Neuronal stem cell (in vitro differentiated cells): ENCODE measurements around the gene IMP4.

ENCODE experiments used
- DNase-seq: peaks from one replicate; pipeline ENCODE4 v3.0.0-alpha.2; 2013; ENCODE audit warnings: low spot score
- H2AFZ ChIP-seq: one replicate; pipeline ENCODE4 v1.6.1; 2013; ENCODE audit warnings: mild to moderate bottlenecking, low read length, inconsistent platforms
- H2AK5ac ChIP-seq: 2 replicates; pipeline ENCODE4 v1.6.1; 2013; ENCODE audit warnings: low read depth, mild to moderate bottlenecking, inconsistent platforms, low read length, moderate library complexity, mixed read lengths
- H2BK120ac ChIP-seq: 2 replicates; pipeline ENCODE4 v1.6.1; 2013; ENCODE audit warnings: low read depth, mild to moderate bottlenecking, inconsistent platforms, low read length, moderate library complexity, mixed read lengths
- H2BK12ac ChIP-seq: one replicate; pipeline ENCODE4 v1.6.1; 2013; ENCODE audit warnings: low read length, inconsistent platforms
- H2BK15ac ChIP-seq: 2 replicates; pipeline ENCODE4 v1.6.1; 2013; ENCODE audit warnings: mild to moderate bottlenecking, low read length, inconsistent platforms, mixed read lengths
- H2BK5ac ChIP-seq: one replicate; pipeline ENCODE4 v1.6.1; 2013; ENCODE audit warnings: inconsistent platforms, mild to moderate bottlenecking, low read length, moderate library complexity
- H3K14ac ChIP-seq: one replicate; pipeline ENCODE4 v1.6.1; 2013; ENCODE audit warnings: low read length, inconsistent platforms
- H3K18ac ChIP-seq: 2 replicates; pipeline ENCODE4 v1.6.1; 2013; ENCODE audit warnings: low read length, inconsistent platforms
- H3K23ac ChIP-seq: 2 replicates; pipeline ENCODE4 v1.6.1; 2013; ENCODE audit warnings: low read depth, mild to moderate bottlenecking, mixed read lengths, low read length, inconsistent platforms; ENCODE audit not compliant: poor library complexity
- H3K27ac ChIP-seq: replicated peaks from 3 replicates; pipeline ENCODE4 v1.5.1; 2013; ENCODE audit warnings: low read length, inconsistent platforms
- H3K27me3 ChIP-seq, 3 experiments: 2 replicates each; pipeline ENCODE4 v1.6.1; 2013; ENCODE audit warnings: low read length in 3 of 3, mild to moderate bottlenecking in 2 of 3, inconsistent platforms in 1 of 3, low read depth in 1 of 3, mixed read lengths in 1 of 3, moderate library complexity in 1 of 3; ENCODE audit not compliant: control insufficient read depth in 3 of 3, insufficient read depth in 3 of 3
- H3K36me3 ChIP-seq, 2 donors: replicated peaks in 1 of 2; 2 replicates each; pipeline ENCODE4 v1.6.1; 2013; ENCODE audit warnings: low read length in 2 of 2; ENCODE audit not compliant: control insufficient read depth in 2 of 2, insufficient read depth in 2 of 2
- H3K4ac ChIP-seq: 2 replicates; pipeline ENCODE4 v1.6.1; 2013; ENCODE audit warnings: inconsistent platforms, mild to moderate bottlenecking, low read length, moderate library complexity
- H3K4me1 ChIP-seq, 2 donors: 1 replicate in 1 of 2; 2 replicates in 1 of 2; pipeline ENCODE4 v1.6.1; 2013; ENCODE audit warnings: low read length in 2 of 2, low read depth in 1 of 2; ENCODE audit not compliant: control insufficient read depth in 2 of 2, insufficient read depth in 1 of 2
- H3K4me2 ChIP-seq: one replicate; pipeline ENCODE4 v1.6.1; 2013; ENCODE audit warnings: mild to moderate bottlenecking, low read length, inconsistent platforms; ENCODE audit not compliant: insufficient read depth, poor library complexity, severe bottlenecking
- H3K4me3 ChIP-seq, 2 donors: 2 replicates each; pipeline ENCODE4 v1.5.1; 2013; ENCODE audit warnings: low read length in 2 of 2, mild to moderate bottlenecking in 2 of 2, inconsistent platforms in 1 of 2, moderate library complexity in 1 of 2
- H3K79me1 ChIP-seq: one replicate; pipeline ENCODE4 v1.6.1; 2013; ENCODE audit warnings: low read depth, mild to moderate bottlenecking, inconsistent platforms, low read length, moderate library complexity
- H3K9ac ChIP-seq: one replicate; pipeline ENCODE4 v1.6.1; 2013; ENCODE audit warnings: mild to moderate bottlenecking, low read depth, low read length, inconsistent platforms; ENCODE audit not compliant: poor library complexity
- H3K9me3 ChIP-seq, 2 donors: replicated peaks in 1 of 2; 2 replicates each; pipeline versions ENCODE3 to v1.6.1; 2013; ENCODE audit warnings: low read length in 2 of 2, mild to moderate bottlenecking in 2 of 2, inconsistent platforms in 1 of 2, low read depth in 1 of 2, mixed read lengths in 1 of 2, moderate library complexity in 1 of 2; ENCODE audit not compliant: control insufficient read depth in 2 of 2, insufficient read depth in 1 of 2
- H4K8ac ChIP-seq: one replicate; pipeline ENCODE4 v1.6.1; 2013; ENCODE audit warnings: low read depth, mild to moderate bottlenecking, inconsistent platforms, low read length, moderate library complexity
- H4K91ac ChIP-seq: one replicate; pipeline ENCODE4 v1.6.1; 2013; ENCODE audit warnings: low read length, low read depth, mild to moderate bottlenecking, inconsistent platforms; ENCODE audit not compliant: poor library complexity
- WGBS, 2 donors: extraction: QIAGEN DNeasy Blood & Tissue Kit; methylation state at CpG; one replicate each; pipeline ENCODE4 v1.1.7; 2013; ENCODE audit warnings: missing lambda C conversion rate in 2 of 2, mixed read lengths in 1 of 2; ENCODE audit not compliant: insufficient read length in 2 of 2, insufficient replicate concordance in 1 of 2; ENCODE audit errors: extremely low coverage in 2 of 2; 5-methylcytosine and 5-hydroxymethylcytosine counted together

IMP4 gene

DNA sequence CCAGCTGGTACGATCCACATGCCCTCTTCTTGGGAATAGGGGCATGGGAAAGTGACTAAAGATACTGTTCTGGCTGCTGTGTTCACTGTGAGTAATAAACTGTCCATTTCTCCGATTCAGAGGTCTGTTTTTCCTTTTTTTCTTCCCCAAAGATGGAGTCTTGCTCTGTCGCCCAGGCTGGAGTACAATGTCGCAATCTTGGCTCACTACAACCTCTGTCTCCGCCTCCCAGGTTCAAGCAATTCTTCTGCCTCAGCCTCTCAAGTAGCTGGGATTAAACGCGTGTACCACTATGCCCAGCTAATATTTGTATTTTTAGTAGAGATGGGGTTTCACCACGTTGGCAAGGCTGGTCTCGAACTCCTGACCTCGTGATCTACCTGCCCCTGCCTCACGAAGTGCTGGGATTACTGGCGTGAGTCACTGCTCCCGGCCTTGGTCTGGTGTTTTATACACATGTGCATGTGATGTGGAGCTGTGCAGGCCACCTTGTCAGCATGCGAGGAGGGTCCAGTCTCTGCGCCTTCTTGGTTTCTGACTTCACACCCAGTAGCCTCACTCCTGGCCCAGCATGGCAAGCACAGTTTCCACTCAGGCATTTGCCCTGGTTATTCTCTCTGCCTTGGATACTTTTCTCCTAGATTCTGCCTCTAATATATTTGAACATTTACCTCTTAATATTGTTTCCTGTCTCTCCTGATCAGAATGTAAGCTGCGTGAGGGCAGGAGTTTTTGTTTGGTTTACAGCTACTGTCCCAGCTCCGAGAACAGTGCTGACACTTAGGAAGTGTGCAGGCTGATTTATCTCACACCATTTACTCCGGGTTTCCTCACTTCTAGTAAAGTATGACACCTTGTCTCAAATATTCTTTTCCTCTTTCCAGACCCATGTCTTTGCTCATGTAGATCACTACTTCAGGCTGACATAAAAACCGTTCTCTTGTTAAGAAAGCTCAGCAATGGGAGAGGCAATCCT lies 32.9 kb downstream of the IMP4 start:
- Histone ChIP-seq H3K18ac (no peak overlapping the region), H3K36me3 (peaks cover 0 to 8% of the 10 kb centered on the region in 2 donors), H3K4me2 (no peak overlapping the region)

DNA sequence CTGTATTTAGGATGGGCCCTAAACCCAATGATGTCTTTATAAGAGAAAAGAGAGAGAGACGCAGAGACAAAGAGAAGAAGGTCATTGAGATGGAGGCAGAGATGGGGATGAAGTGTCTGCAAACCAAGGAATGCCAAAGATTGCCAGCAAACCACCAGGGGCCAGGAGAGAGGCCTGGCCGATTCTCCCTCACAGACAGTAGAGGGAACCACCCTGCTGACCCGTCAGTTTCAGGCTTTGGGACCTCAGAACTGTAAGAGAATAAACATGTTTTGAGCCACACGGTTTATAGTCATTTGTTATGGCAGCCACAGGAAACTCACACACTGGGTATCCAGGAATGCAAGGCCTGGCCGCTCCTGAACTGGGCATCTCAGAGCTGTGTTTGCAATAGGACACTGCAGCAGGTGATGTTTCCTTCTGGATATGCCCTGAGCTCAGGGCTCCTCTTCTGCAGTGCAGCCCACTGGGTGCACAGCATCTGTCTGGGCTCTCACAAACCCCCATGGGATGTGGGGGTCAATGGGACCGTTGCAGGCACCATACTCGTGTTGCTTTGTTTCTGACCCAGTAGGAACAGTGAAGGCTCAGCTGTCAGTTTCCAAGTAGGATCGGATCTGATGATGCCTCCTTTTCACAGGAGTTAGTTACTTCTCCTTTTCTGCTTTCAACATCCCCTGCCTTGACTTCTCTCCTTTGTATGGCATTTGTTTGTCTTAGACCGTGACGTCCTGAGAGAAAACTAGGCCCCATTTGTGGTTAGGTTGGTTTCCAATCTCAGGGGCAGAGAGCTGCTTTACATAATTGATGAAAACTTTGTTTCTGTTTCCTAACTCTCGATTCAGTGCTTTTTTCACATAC lies 34.0 kb downstream of the IMP4 start:
- H4K91ac ChIP-seq, result no peak overlapping the region
- H2AK5ac ChIP-seq, result no peak overlapping the region
- no peak overlapping the region for H2AFZ ChIP-seq
- no peak overlapping the region for H2BK12ac ChIP-seq
- no peaks in the 10 kb centered on the region for H3K36me3 ChIP-seq
- H3K4me2 ChIP-seq, result no peak overlapping the region
- no peak overlapping the region for H3K27ac ChIP-seq
- no peak overlapping the region for H3K23ac ChIP-seq
- H3K4me1 ChIP-seq, result peaks cover 2 to 3% of the 10 kb centered on the region in 2 donors
- H3K14ac ChIP-seq, result no peak overlapping the region
- H2BK5ac ChIP-seq, result no peak overlapping the region
- H2BK15ac ChIP-seq, result no peak overlapping the region
- H3K79me1 ChIP-seq, result no peaks in the 10 kb centered on the region
- no peak for DNase-seq
- no peak overlapping the region for H3K4me3 ChIP-seq
- H3K18ac ChIP-seq, result no peak overlapping the region
- no peak overlapping the region for H3K9ac ChIP-seq
- H3K9me3 ChIP-seq, result no peaks in the 10 kb centered on the region
- H4K8ac ChIP-seq, result no peak overlapping the region
- WGBS, 2 donors, result no CpG with 5 or more reads among the region's 11 CpGs
- H3K4ac ChIP-seq, result no peak overlapping the region
- no peak overlapping the region for H2BK120ac ChIP-seq
- no peaks in the 10 kb centered on the region for H3K27me3 ChIP-seq

More for the DNA sequence above, 32.9 kb downstream of the IMP4 start:
- H2AFZ ChIP-seq, result no peak overlapping the region
- H4K91ac ChIP-seq, result no peak overlapping the region
- no peak overlapping the region for H2BK15ac ChIP-seq
- H4K8ac ChIP-seq, result no peak overlapping the region
- H3K14ac ChIP-seq, result no peak overlapping the region
- H3K79me1 ChIP-seq, result no peaks in the 10 kb centered on the region
- peaks cover 4 to 5% of the 10 kb centered on the region in 2 donors for H3K9me3 ChIP-seq
- no peak overlapping the region for H2BK12ac ChIP-seq
- peak overlapping the region; percentile 25 for H2BK5ac ChIP-seq
- no peak overlapping the region for H3K9ac ChIP-seq
- H3K23ac ChIP-seq, result no peak overlapping the region
- H3K4ac ChIP-seq, result no peak overlapping the region
- no CpG with 5 or more reads among the region's 19 CpGs for WGBS, 2 donors
- H2BK120ac ChIP-seq, result no peak overlapping the region
- no peaks in the 10 kb centered on the region for H3K27me3 ChIP-seq
- DNase-seq, result no peak
- H3K27ac ChIP-seq, result no peak overlapping the region
- no peak overlapping the region for H3K4me3 ChIP-seq
- peaks cover 3 to 4% of the 10 kb centered on the region in 2 donors for H3K4me1 ChIP-seq
- no peak overlapping the region for H2AK5ac ChIP-seq

DNA sequence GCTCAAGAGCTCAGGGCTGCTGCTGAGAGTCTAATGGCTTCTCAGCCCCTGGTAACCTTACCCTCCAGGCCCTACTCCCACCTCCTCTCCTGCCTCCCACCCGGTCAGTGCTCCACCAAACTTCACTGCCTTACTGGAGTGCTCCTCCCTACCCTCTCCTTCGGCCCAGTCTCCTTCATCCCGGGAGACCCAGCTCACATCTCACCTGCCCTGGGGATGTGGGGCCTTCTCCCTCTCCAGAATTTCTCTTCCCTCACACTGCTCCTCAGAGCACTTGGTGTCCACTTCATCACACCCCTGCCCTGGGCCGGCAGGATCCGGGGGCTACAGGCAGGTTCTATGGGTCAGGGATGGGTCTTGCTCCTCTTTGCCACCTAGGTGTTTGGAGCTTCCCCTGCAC lies 34.8 kb downstream of the IMP4 start:
- Histone ChIP-seq H3K4me2 (no peak overlapping the region), H3K14ac (no peak overlapping the region), H3K4ac (no peak overlapping the region), H2BK5ac (no peak overlapping the region), H4K8ac (no peak overlapping the region), H3K18ac (no peak overlapping the region), H3K36me3 (no peaks in the 10 kb centered on the region), H3K9me3 (no peaks in the 10 kb centered on the region), H2BK120ac (no peak overlapping the region), H3K23ac (no peak overlapping the region), H3K79me1 (no peaks in the 10 kb centered on the region), H4K91ac (no peak overlapping the region), H2BK15ac (no peak overlapping the region), H3K27ac (no peak overlapping the region), H3K4me3 (no peak overlapping the region), H3K9ac (no peak overlapping the region), H3K4me1 (peaks cover 2 to 3% of the 10 kb centered on the region in 2 donors), H2AK5ac (no peak overlapping the region), H2BK12ac (no peak overlapping the region), H3K27me3 (no peaks in the 10 kb centered on the region), H2AFZ (no peak overlapping the region)
- DNase-seq, result no peak
- no CpG with 5 or more reads among the region's 5 CpGs for whole genome bisulfite sequencing, 2 donors
